IMR-90 (cell line): ENCODE measurements around the gene ISG20L2. TPM values are rescaled to one million over a fixed set of nuclear protein-coding genes. Genes with fewer than 3 reads are reported as not detected.

ENCODE experiments used
- ATAC-seq: fragments of 200-7000 bp; cut with Tn5 transposase; 2 replicates; pipeline ENCODE4 v1.9.1; 2020; ENCODE audit warnings: low read depth, mild to moderate bottlenecking, moderate library complexity
- BruUV-seq: library from RNA; stranded (reverse); fragments of 400-500 nt; replicated peaks from 2 replicates; lab custom pipeline; 2021; lab: Mats Ljungman, UMichigan
- CTCF ChIA-PET: fragments of 300-600 bp; formaldehyde crosslinking; extraction: SDS; loops from one replicate; lab custom pipeline; 2021; ENCODE audit warnings: antibody characterized with exemption; lab: Yijun Ruan, JAX
- POLR2A ChIA-PET: fragments of 300-600 bp; sonication (Branson Sonifier 250); formaldehyde crosslinking; loops from one replicate; lab custom pipeline; 2022; ENCODE audit warnings: antibody characterized with exemption; ENCODE audit not compliant: unreplicated experiment; lab: Charles Lee
- DNase-seq: peaks from one replicate; pipeline ENCODE4 v3.0.0; 2013
- H2AFZ ChIP-seq: replicated peaks from 2 replicates; pipeline ENCODE3; 2013; ENCODE audit warnings: low read length, mild to moderate bottlenecking; ENCODE audit not compliant: poor library complexity
- H2AK5ac ChIP-seq: 2 replicates; pipeline ENCODE4 v1.6.1; 2013; ENCODE audit warnings: low read depth, low read length, inconsistent platforms
- H2AK9ac ChIP-seq: replicated peaks from 2 replicates; pipeline ENCODE3; 2013; ENCODE audit warnings: mild to moderate bottlenecking, low read depth, low read length, moderate library complexity; ENCODE audit not compliant: poor library complexity
- H2BK120ac ChIP-seq: 2 replicates; pipeline ENCODE4 v1.6.1; 2013; ENCODE audit warnings: low read depth, low read length, inconsistent platforms
- H2BK15ac ChIP-seq: 3 replicates; pipeline ENCODE4 v1.6.1; 2013; ENCODE audit warnings: low read depth, low read length, inconsistent platforms
- H2BK20ac ChIP-seq: 2 replicates; pipeline ENCODE4 v1.6.1; 2013; ENCODE audit warnings: low read depth, mild to moderate bottlenecking, inconsistent platforms, low read length, moderate library complexity
- H2BK5ac ChIP-seq: 2 replicates; pipeline ENCODE4 v1.6.1; 2013; ENCODE audit warnings: mild to moderate bottlenecking, low read depth, low read length, inconsistent platforms; ENCODE audit not compliant: poor library complexity, severe bottlenecking
- H3K14ac ChIP-seq: replicated peaks from 2 replicates; pipeline ENCODE4 v1.6.1; 2013; ENCODE audit warnings: low read depth, low read length, inconsistent platforms
- H3K18ac ChIP-seq: 2 replicates; pipeline ENCODE4 v1.6.1; 2013; ENCODE audit warnings: low read depth, low read length, control low read depth
- H3K23ac ChIP-seq: 2 replicates; pipeline ENCODE4 v1.6.1; 2013; ENCODE audit warnings: low read depth, low read length, inconsistent platforms
- H3K27ac ChIP-seq: 2 replicates; pipeline ENCODE4 v1.5.1; 2013; ENCODE audit warnings: mild to moderate bottlenecking, control low read depth, low read length; ENCODE audit not compliant: insufficient read depth
- H3K27me3 ChIP-seq: 2 replicates; pipeline ENCODE4 v1.6.1; 2013; ENCODE audit warnings: low read length; ENCODE audit not compliant: control insufficient read depth, insufficient read depth
- H3K36me3 ChIP-seq: 2 replicates; pipeline ENCODE4 v1.6.1; 2013; ENCODE audit warnings: low read length, mixed read lengths; ENCODE audit not compliant: control insufficient read depth, insufficient read depth
- H3K4ac ChIP-seq: 2 replicates; pipeline ENCODE4 v1.6.1; 2013; ENCODE audit warnings: low read depth, low read length, inconsistent platforms
- H3K4me1 ChIP-seq: 2 replicates; pipeline ENCODE4 v1.6.1; 2013; ENCODE audit warnings: low read length, mixed read lengths; ENCODE audit not compliant: control insufficient read depth, insufficient read depth
- H3K4me2 ChIP-seq: 2 replicates; pipeline ENCODE4 v1.6.1; 2013; ENCODE audit warnings: low read depth, mild to moderate bottlenecking, control low read depth, low read length, moderate library complexity
- H3K4me3 ChIP-seq: 2 replicates; pipeline ENCODE4 v1.5.1; 2013; ENCODE audit warnings: low read depth, mild to moderate bottlenecking, control low read depth, low read length, moderate library complexity; ENCODE audit not compliant: insufficient read depth
- H3K56ac ChIP-seq: 2 replicates; pipeline ENCODE4 v1.6.1; 2013; ENCODE audit warnings: low read length, inconsistent platforms; ENCODE audit not compliant: insufficient read depth; ENCODE audit errors: extremely low read depth
- H3K79me1 ChIP-seq, 2 experiments: 2 replicates each; pipeline ENCODE4 v1.6.1; 2013; ENCODE audit warnings: low read length in 2 of 2, inconsistent platforms in 1 of 2, low read depth in 1 of 2
- H3K9ac ChIP-seq: 2 replicates; pipeline ENCODE4 v1.6.1; 2013; ENCODE audit warnings: low read depth, low read length, control low read depth
- H3K9me1 ChIP-seq: 2 replicates; pipeline ENCODE4 v1.6.1; 2013; ENCODE audit warnings: low read length, inconsistent platforms; ENCODE audit not compliant: insufficient read depth
- H3K9me3 ChIP-seq: 2 replicates; pipeline ENCODE4 v1.6.1; 2013; ENCODE audit warnings: low read length; ENCODE audit not compliant: control insufficient read depth, insufficient read depth
- H4K20me1 ChIP-seq: 2 replicates; pipeline ENCODE4 v1.6.1; 2013; ENCODE audit warnings: low read length, inconsistent platforms; ENCODE audit not compliant: insufficient read depth
- H4K5ac ChIP-seq: 2 replicates; pipeline ENCODE4 v1.6.1; 2013; ENCODE audit warnings: mild to moderate bottlenecking, low read depth, low read length, control low read depth
- H4K8ac ChIP-seq, 2 experiments: 2 replicates each; pipeline ENCODE4 v1.6.1; 2013; ENCODE audit warnings: low read depth in 2 of 2, low read length in 2 of 2, control low read depth in 1 of 2, inconsistent platforms in 1 of 2
- H4K91ac ChIP-seq: 2 replicates; pipeline ENCODE4 v1.6.1; 2013; ENCODE audit warnings: low read depth, low read length, inconsistent platforms; ENCODE audit not compliant: insufficient read depth
- FOS ChIP-seq: fragments of 150-350 bp; IDR thresholded peaks from 2 replicates; pipeline ENCODE4 v1.6.1; 2016; ENCODE audit warnings: low read depth, low read length
- NFE2L2 ChIP-seq: fragments of 150-350 bp; IDR thresholded peaks from 2 replicates; pipeline ENCODE4 v1.6.1; 2016; ENCODE audit warnings: low read depth, mild to moderate bottlenecking, low read length
- RCOR1 ChIP-seq: IDR thresholded peaks from 2 replicates; pipeline ENCODE4 v1.6.1; 2012; ENCODE audit warnings: mild to moderate bottlenecking, low read length, improper control_type of control experiment; ENCODE audit not compliant: insufficient replicate concordance
- whole genome bisulfite sequencing, 2 experiments: methylation state at CpG; one replicate each; pipeline versions ENCODE4 v1.1.5 to v1.1.7; 2013; ENCODE audit warnings: missing lambda C conversion rate in 2 of 2; ENCODE audit not compliant: insufficient read length in 1 of 2; ENCODE audit errors: extremely low coverage in 2 of 2; 5-methylcytosine and 5-hydroxymethylcytosine counted together
- dilution Hi-C: fragments of 300-500 bp; cut with HindIII; formaldehyde crosslinking; loops from one replicate; pipeline ENCODE4 v1.14.3; 2018; ENCODE audit warnings: low sequenced_read_pairs; ENCODE audit not compliant: unreplicated experiment
- in situ Hi-C: fragments of 300-500 bp; cut with MboI; formaldehyde crosslinking; loops from 3 replicates; pipeline ENCODE4 v1.14.3; 2019; ENCODE audit warnings: low sequenced_read_pairs, inconsistent platforms, mixed read lengths
- intact Hi-C: fragments of 100-400 bp; cut with micrococcal nuclease; formaldehyde crosslinking; loops from 2 replicates; pipeline ENCODE4 v1.10.0; 2022
- polyA plus RNA-seq, 3 experiments: library from polyadenylated mRNA; depleted of rRNA; stranded (reverse); fragments of >200 nt; gene quantifications; 2 replicates each; pipeline ENCODE4 v1.2.3, GENCODE V29; 2012; ENCODE audit warnings: low replicate concordance in 1 of 3
- total RNA-seq: library from RNA; depleted of rRNA; stranded (reverse); fragments of >200 nt; gene quantifications from 2 replicates; pipeline ENCODE4 v1.2.3, GENCODE V29; 2012
- TF ChIP-seq, protein P1 (sequence below): fragments of 150-350 bp; IDR thresholded peaks from 2 replicates; pipeline ENCODE4 v1.6.1; 2017; ENCODE audit warnings: mild to moderate bottlenecking, antibody characterized with exemption, low read length, low read depth
- TF ChIP-seq, protein P2 (sequence below): conservative IDR thresholded peaks from 2 replicates; pipeline ENCODE4 v1.5.1; 2012; ENCODE audit warnings: mild to moderate bottlenecking, low read depth, low read length, improper control_type of control experiment
- TF ChIP-seq, protein P3 (sequence below): fragments of 150-350 bp; IDR thresholded peaks from 2 replicates; pipeline ENCODE4 v1.6.1; 2016; ENCODE audit warnings: low read depth, mild to moderate bottlenecking, low read length, moderate library complexity, borderline replicate concordance

ISG20L2 gene
- total and polyA plus RNA-seq, 2 of the 4 experiments (the other 2 are of a cell fraction), result 17.0 to 27.3 TPM

DNA sequence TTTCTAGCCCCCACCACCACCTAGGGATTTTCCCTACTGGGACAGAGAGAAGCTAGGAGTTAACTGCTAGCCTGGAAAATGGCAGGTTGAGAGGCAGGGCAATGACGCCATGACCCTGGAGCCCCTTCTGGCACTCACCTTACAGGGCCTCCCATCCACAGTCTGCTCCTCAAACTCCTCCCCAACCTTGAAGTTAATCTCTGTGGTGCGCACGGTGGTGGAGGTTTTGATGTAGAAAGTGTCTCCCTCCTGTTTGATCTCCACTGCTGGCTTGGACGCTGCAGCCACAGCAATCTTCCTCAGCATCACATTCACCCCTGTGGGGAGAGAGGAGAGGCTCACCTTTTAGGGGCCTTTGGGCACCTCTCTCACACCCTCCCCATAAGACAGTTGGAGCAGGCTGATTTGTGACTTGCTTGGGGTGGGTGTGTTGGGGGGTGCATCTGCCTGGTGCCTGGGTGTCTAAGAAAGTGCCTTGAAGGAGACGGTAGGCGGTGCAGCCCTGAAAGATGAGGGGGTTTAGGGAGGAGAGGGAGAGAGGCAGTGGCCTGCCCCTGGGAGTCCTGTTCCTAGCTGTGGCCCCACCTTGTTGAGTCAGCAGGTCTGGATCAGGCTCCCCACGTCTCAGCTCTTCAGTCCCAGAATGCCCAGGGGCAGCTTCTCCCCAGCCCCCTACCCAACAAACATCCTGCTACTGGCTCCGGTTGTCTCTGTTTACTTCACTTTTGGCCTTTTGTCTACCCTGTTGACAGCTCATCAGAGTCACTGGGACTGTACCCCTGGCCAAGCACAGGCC, 27.6 kb downstream of the ISG20L2 start:
- no peaks in the 10 kb centered on the region for H3K79me1 ChIP-seq
- H3K56ac ChIP-seq, result no peak overlapping the region
- no peak overlapping the region for H2BK15ac ChIP-seq
- no peak overlapping the region for H4K8ac ChIP-seq
- H3K18ac ChIP-seq, result no peak overlapping the region
- no peak overlapping the region for H2AK5ac ChIP-seq
- no peak overlapping the region for H3K14ac ChIP-seq
- H3K4me3 ChIP-seq, result no peak overlapping the region
- no peak overlapping the region for H2AK9ac ChIP-seq
- POLR2A ChIA-PET, result no interaction called here
- no peaks in the 10 kb centered on the region for H4K20me1 ChIP-seq
- H4K5ac ChIP-seq, result no peak overlapping the region
- intact Hi-C loops (no loop called here), in situ Hi-C loops (no loop called here), dilution Hi-C loops (no loop called here)
- H3K9ac ChIP-seq, result no peak overlapping the region
- H2BK20ac ChIP-seq, result no peak overlapping the region
- H3K9me1 ChIP-seq, result no peaks in the 10 kb centered on the region
- H3K23ac ChIP-seq, result no peak overlapping the region
- H3K4me2 ChIP-seq, result no peak overlapping the region
- TF ChIP-seq, protein P1, sequence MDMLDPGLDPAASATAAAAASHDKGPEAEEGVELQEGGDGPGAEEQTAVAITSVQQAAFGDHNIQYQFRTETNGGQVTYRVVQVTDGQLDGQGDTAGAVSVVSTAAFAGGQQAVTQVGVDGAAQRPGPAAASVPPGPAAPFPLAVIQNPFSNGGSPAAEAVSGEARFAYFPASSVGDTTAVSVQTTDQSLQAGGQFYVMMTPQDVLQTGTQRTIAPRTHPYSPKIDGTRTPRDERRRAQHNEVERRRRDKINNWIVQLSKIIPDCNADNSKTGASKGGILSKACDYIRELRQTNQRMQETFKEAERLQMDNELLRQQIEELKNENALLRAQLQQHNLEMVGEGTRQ, result no peak
- TF ChIP-seq RCOR1 (no peak), NFE2L2 (no peak), FOS (no peak)
- TF ChIP-seq, protein P2, sequence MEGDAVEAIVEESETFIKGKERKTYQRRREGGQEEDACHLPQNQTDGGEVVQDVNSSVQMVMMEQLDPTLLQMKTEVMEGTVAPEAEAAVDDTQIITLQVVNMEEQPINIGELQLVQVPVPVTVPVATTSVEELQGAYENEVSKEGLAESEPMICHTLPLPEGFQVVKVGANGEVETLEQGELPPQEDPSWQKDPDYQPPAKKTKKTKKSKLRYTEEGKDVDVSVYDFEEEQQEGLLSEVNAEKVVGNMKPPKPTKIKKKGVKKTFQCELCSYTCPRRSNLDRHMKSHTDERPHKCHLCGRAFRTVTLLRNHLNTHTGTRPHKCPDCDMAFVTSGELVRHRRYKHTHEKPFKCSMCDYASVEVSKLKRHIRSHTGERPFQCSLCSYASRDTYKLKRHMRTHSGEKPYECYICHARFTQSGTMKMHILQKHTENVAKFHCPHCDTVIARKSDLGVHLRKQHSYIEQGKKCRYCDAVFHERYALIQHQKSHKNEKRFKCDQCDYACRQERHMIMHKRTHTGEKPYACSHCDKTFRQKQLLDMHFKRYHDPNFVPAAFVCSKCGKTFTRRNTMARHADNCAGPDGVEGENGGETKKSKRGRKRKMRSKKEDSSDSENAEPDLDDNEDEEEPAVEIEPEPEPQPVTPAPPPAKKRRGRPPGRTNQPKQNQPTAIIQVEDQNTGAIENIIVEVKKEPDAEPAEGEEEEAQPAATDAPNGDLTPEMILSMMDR, result no peak
- TF ChIP-seq, protein P3, sequence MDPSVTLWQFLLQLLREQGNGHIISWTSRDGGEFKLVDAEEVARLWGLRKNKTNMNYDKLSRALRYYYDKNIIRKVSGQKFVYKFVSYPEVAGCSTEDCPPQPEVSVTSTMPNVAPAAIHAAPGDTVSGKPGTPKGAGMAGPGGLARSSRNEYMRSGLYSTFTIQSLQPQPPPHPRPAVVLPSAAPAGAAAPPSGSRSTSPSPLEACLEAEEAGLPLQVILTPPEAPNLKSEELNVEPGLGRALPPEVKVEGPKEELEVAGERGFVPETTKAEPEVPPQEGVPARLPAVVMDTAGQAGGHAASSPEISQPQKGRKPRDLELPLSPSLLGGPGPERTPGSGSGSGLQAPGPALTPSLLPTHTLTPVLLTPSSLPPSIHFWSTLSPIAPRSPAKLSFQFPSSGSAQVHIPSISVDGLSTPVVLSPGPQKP, result no peak
- no peaks in the 10 kb centered on the region for H3K9me3 ChIP-seq
- H3K27ac ChIP-seq, result no peak overlapping the region
- 80% methylated on average over 1 of the region's 8 CpGs; no CpG with 5 or more reads in 1 of the 2 experiments for WGBS, 2 experiments
- DNase-seq (no peak), ATAC-seq (no peak)
- no TSS peak for BruUV-seq
- CTCF ChIA-PET, result interaction anchor here (1.2 kb wide), 1 partner anchor 12 kb away, joined by 5 read pairs; no protein-coding TSS in a partner anchor
- no peak overlapping the region for H3K4ac ChIP-seq
- H2AFZ ChIP-seq, result no peak overlapping the region
- H3K27me3 ChIP-seq, result peaks cover 8% of the 10 kb centered on the region
- H4K91ac ChIP-seq, result no peak overlapping the region
- no peak overlapping the region for H2BK5ac ChIP-seq
- H2BK120ac ChIP-seq, result no peak overlapping the region
- H3K36me3 ChIP-seq, result no peaks in the 10 kb centered on the region
- H3K4me1 ChIP-seq, result peaks cover 15% of the 10 kb centered on the region
